ENCODE results near the gene ABRACL.

DNA sequence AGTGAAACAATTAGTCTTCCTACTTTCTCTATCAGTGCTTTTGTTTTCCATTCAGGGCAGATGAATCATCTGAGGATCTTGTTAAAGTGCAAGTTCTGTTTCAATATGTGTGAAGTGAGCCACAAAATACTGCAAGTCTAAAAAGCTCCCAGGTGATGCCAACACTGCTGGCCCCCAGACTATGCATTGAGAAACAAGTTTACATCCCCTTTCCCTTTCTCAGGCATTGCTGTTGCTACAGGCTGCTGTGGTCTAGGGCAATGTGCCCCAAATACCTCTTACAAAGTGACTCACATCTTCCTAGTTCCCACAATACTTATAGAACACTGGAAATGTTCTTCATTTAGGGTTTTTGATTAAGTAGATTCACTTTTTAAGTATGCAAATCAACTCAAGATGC lies 31.8 kb downstream of the ABRACL start:
- TF ChIP-seq, protein P1, sequence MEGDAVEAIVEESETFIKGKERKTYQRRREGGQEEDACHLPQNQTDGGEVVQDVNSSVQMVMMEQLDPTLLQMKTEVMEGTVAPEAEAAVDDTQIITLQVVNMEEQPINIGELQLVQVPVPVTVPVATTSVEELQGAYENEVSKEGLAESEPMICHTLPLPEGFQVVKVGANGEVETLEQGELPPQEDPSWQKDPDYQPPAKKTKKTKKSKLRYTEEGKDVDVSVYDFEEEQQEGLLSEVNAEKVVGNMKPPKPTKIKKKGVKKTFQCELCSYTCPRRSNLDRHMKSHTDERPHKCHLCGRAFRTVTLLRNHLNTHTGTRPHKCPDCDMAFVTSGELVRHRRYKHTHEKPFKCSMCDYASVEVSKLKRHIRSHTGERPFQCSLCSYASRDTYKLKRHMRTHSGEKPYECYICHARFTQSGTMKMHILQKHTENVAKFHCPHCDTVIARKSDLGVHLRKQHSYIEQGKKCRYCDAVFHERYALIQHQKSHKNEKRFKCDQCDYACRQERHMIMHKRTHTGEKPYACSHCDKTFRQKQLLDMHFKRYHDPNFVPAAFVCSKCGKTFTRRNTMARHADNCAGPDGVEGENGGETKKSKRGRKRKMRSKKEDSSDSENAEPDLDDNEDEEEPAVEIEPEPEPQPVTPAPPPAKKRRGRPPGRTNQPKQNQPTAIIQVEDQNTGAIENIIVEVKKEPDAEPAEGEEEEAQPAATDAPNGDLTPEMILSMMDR (IDR thresholded peaks at IDR 0.05; ENCODE audit: low read depth, low read length): no peak
- TF ChIP-seq POLR2A (IDR thresholded peaks at IDR 0.05; ENCODE audit: extremely low read depth, insufficient read length): no peak
